Ishikawa (cell line): Measurements from ENCODE around the gene MACROD2.

Experiments
- CEBPB ChIP-seq: IDR thresholded peaks from 2 replicates; pipeline ENCODE4 v1.6.1; 2012
- CREB1 ChIP-seq: IDR thresholded peaks from 2 replicates; pipeline ENCODE4 v1.6.1; 2012; ENCODE audit warnings: low read depth
- EGR1 ChIP-seq: IDR thresholded peaks from 2 replicates; pipeline ENCODE4 v1.6.1; 2012
- EP300 ChIP-seq: IDR thresholded peaks from 2 replicates; pipeline ENCODE4 v1.6.1; 2012; ENCODE audit warnings: borderline replicate concordance
- FOXM1 ChIP-seq: IDR thresholded peaks from 2 replicates; pipeline ENCODE4 v1.6.1; 2012; ENCODE audit warnings: low read depth, borderline replicate concordance
- NFIC ChIP-seq: IDR thresholded peaks from 2 replicates; pipeline ENCODE4 v1.6.1; 2012
- RAD21 ChIP-seq: IDR thresholded peaks from 2 replicates; pipeline ENCODE4 v1.6.1; 2012; ENCODE audit warnings: low read depth
- TAF1 ChIP-seq: IDR thresholded peaks from 2 replicates; pipeline ENCODE4 v1.6.1; 2012; ENCODE audit warnings: low read depth, mild to moderate bottlenecking
- TCF12 ChIP-seq: IDR thresholded peaks from 2 replicates; pipeline ENCODE4 v1.6.1; 2012; ENCODE audit warnings: low read depth
- TEAD4 ChIP-seq: IDR thresholded peaks from 2 replicates; pipeline ENCODE4 v1.6.1; 2012
- YY1 ChIP-seq: IDR thresholded peaks from 2 replicates; pipeline ENCODE4 v1.6.1; 2012; ENCODE audit warnings: low read depth
- ZBTB7A ChIP-seq: IDR thresholded peaks from 2 replicates; pipeline ENCODE4 v1.6.1; 2012; ENCODE audit warnings: low read depth
- TF ChIP-seq, protein P1 (sequence below): IDR thresholded peaks from 2 replicates; pipeline ENCODE4 v1.6.1; 2012; ENCODE audit warnings: low read depth, mild to moderate bottlenecking
- TF ChIP-seq, protein P2 (sequence below): IDR thresholded peaks from 2 replicates; pipeline ENCODE4 v1.6.1; 2012
- TF ChIP-seq, protein P3 (sequence below): IDR thresholded peaks from 2 replicates; pipeline ENCODE4 v1.6.1; 2012

MACROD2 gene

DNA sequence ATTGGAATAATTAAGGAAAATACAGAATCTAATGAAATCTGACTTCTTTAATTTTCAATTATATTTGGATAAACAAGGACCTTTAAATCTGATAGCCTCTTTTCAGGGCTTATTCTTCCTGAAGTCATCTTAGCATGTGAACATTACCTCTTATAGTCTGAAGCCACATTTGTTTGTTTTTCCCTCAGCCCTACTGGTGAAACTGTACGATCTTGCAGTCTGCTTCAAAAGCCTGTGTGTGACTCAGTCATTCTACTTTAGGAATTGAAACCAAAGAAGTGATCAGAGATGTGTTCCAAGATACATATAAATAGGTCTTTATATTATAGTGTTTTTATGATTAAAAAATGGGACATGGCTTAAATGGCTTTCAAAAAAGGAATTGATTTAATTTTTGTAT, 67.5 kb downstream of the MACROD2 start:
- TF ChIP-seq, protein P1, sequence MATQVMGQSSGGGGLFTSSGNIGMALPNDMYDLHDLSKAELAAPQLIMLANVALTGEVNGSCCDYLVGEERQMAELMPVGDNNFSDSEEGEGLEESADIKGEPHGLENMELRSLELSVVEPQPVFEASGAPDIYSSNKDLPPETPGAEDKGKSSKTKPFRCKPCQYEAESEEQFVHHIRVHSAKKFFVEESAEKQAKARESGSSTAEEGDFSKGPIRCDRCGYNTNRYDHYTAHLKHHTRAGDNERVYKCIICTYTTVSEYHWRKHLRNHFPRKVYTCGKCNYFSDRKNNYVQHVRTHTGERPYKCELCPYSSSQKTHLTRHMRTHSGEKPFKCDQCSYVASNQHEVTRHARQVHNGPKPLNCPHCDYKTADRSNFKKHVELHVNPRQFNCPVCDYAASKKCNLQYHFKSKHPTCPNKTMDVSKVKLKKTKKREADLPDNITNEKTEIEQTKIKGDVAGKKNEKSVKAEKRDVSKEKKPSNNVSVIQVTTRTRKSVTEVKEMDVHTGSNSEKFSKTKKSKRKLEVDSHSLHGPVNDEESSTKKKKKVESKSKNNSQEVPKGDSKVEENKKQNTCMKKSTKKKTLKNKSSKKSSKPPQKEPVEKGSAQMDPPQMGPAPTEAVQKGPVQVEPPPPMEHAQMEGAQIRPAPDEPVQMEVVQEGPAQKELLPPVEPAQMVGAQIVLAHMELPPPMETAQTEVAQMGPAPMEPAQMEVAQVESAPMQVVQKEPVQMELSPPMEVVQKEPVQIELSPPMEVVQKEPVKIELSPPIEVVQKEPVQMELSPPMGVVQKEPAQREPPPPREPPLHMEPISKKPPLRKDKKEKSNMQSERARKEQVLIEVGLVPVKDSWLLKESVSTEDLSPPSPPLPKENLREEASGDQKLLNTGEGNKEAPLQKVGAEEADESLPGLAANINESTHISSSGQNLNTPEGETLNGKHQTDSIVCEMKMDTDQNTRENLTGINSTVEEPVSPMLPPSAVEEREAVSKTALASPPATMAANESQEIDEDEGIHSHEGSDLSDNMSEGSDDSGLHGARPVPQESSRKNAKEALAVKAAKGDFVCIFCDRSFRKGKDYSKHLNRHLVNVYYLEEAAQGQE = no peak

DNA sequence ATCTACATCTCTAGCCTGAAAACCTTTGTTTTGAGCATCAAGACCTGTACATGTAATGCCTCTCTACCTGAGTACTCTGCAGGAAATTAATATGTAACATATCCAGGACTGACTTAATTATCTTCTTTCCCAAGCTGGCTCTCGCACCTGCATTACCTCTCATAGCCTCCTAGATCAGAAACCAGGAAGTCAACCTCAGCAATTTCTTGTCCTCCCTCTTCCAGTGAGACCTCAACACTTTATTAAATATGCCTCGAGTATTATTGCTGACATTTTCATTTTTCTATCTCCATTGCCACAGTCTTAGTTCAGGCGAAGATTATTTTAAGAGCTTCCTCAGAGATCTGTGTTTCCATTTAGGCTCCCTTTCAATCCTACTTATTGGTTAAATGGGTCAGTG, 69.0 kb downstream of the MACROD2 start:
- no peak for TF ChIP-seq FOXM1
- no peak for TF ChIP-seq CEBPB
- no peak for TF ChIP-seq NFIC
- TF ChIP-seq TCF12 = no peak
- no peak for TF ChIP-seq RAD21
- no peak for TF ChIP-seq YY1
- no peak for TF ChIP-seq CREB1
- TF ChIP-seq, protein P2, sequence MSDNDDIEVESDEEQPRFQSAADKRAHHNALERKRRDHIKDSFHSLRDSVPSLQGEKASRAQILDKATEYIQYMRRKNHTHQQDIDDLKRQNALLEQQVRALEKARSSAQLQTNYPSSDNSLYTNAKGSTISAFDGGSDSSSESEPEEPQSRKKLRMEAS = no peak
- no peak for TF ChIP-seq ZBTB7A

DNA sequence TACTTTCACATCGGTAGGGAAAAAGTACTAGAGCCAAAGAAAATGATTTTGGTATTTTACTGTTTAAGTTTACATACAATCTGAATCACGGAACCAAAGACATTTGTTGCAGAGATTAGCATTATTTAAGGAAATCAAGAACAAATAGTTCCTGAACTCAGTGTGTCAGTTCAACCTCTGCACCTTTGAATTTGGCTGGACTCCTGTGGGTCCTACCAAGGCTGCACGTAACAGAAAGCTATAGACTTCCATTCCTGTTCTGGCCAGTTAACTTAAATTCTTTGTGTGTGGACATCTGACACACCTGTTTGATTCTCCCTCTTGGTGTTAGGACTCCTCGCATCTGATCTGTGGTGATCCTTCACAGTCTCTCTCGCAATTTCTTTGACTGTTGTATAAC, 69.6 kb downstream of the MACROD2 start:
- TF ChIP-seq EGR1 = no peak
- TF ChIP-seq NFIC = no peak
- no peak for TF ChIP-seq FOXM1
- TF ChIP-seq YY1 = no peak
- TF ChIP-seq, protein P3, sequence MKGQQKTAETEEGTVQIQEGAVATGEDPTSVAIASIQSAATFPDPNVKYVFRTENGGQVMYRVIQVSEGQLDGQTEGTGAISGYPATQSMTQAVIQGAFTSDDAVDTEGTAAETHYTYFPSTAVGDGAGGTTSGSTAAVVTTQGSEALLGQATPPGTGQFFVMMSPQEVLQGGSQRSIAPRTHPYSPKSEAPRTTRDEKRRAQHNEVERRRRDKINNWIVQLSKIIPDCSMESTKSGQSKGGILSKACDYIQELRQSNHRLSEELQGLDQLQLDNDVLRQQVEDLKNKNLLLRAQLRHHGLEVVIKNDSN = no peak
- TF ChIP-seq TEAD4 = no peak
- TF ChIP-seq CREB1 = no peak
- TF ChIP-seq, protein P1 = no peak

DNA sequence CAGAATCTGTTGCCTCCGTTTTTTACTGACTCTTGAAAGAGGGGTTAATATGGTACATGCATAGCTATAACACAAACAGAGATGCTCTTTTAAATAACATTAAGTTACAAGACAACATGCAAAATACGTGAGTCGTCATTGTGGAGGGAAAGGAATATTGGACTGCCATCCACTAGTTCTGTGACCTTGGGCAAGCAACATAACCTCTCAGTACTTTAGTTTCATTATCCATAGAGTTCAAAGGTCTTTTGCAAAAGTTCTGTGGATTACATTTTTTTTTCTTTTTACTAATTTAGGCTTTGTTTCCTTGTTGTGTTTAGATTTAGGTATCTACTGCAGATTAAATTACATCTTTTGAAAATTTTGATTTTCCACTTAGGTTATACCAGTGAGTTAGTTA, 70.5 kb downstream of the MACROD2 start:
- TF ChIP-seq NFIC (no peak), EGR1 (no peak), RAD21 (no peak), FOXM1 (no peak), YY1 (no peak), TCF12 (no peak), ZBTB7A (no peak), TAF1 (no peak), CREB1 (no peak), CEBPB (no peak), TEAD4 (no peak)
- TF ChIP-seq, protein P3 = no peak
- TF ChIP-seq, protein P2 = no peak
- TF ChIP-seq, protein P1 = no peak

DNA sequence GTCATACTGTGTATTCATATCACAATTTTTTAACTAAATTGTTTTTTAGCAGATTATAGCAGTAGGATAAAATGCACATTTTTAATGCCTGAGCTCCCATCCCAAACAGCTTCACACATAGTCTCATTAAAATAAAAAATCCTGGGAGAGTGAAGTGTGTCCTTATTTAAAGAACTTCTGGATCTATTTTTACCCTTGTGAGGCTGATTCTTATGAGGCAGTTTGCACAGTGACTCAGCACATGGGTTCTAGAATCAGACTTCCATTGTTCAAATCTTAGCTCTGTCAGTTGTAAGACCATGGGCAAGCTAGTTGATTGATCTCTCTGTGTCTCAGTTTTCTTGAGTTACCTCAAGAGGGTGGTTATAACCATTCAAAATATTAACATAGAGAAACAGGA, 72.3 kb downstream of the MACROD2 start:
- TF ChIP-seq TEAD4 (no peak), EP300 (no peak), CEBPB (no peak), CREB1 (no peak), FOXM1 (no peak), EGR1 (no peak), YY1 (no peak), RAD21 (no peak), NFIC (no peak), TCF12 (no peak), ZBTB7A (no peak), TAF1 (no peak)
- TF ChIP-seq, protein P3 = no peak
- TF ChIP-seq, protein P1 = no peak
- TF ChIP-seq, protein P2 = no peak
